ENCODE results near the gene TSR3.

Gene TSR3

GRCh38 chr16:1306334-1306733 is 45.3 kb downstream of the TSR3 start:
- DNase-seq: no peak

- DNase-seq: no peak
Observed at GRCh38 chr16:1305823-1306222, 45.9 kb downstream of the TSR3 start.

GRCh38 chr16:1301562-1301961 is 50.1 kb downstream of the TSR3 start:
- no peak for DNase-seq

- DNase-seq: peak; percentile 36
Observed at GRCh38 chr16:1300664-1301476, 50.8 kb downstream of the TSR3 start.

- no peak for DNase-seq
Observed at GRCh38 chr16:1299868-1300203, 51.8 kb downstream of the TSR3 start.

Measured in NK-92 treated with Interleukin-12 subunit alpha and Interleukin-12 subunit beta, amount 100 ng/mL, for 24 hours (cell line).